ENCODE data around the gene UBTD1. TPM values are rescaled to one million over a fixed set of nuclear protein-coding genes. Genes with fewer than 3 reads are reported as not detected.

UBTD1 gene
- total RNA-seq, 1 experiment from 2014 or later = 19.0 TPM

DNA sequence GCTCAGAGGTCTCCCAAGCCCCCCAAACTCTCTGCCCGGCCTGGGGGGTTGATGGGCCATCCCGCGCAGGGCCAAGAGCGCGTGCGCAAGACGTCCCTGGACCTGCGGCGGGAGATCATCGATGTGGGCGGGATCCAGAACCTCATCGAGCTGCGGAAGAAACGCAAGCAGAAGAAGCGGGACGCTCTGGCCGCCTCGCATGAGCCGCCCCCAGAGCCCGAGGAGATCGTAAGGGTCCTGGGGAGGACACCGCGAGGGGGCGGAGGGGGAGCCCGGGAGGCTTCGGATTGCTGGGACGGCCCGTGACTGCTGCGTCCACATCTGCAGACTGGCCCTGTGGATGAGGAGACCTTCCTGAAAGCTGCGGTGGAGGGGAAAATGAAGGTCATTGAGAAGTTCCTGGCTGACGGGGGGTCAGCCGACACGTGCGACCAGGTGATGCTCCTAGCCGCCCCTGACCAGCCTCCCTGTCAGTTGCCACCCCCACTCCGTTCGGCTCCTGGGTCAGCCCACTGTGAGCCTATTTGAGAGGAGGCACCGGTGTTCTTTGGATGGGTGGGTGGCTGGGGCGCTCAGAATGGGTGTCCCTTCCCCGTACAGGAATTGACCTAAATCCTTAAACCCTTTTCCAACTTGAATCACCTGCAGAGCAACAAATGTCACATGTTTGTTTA is 79.6 kb downstream of the UBTD1 start:
- Histone ChIP-seq H3K79me2 (ENCODE audit: insufficient read depth, low read length) (no peaks in the 10 kb centered on the region), H4K91ac (ENCODE audit: insufficient read length, low read depth, low read length) (no peak overlapping the region), H3K9ac (ENCODE audit: extremely low read depth, insufficient read length, low read length) (no peak overlapping the region), H3K14ac (ENCODE audit: insufficient read depth, low read length) (no peak overlapping the region), H3K4me2 (ENCODE audit: insufficient read depth, insufficient read length, low read length) (no peak overlapping the region), H3K9me3 (ENCODE audit: control insufficient read depth, low read depth, low read length) (no peaks in the 10 kb centered on the region), H4K5ac (ENCODE audit: insufficient read length, low read depth, low read length) (no peak overlapping the region), H3K23me2 (ENCODE audit: insufficient read length, low read depth, low read length, poor library complexity, severe bottlenecking) (no peaks in the 10 kb centered on the region), H3K79me1 (ENCODE audit: insufficient read depth, low read depth, low read length, poor library complexity, severe bottlenecking) (no peaks in the 10 kb centered on the region), H2BK5ac (ENCODE audit: insufficient read length, low read length) (no peak overlapping the region), H4K8ac (replicated peaks; ENCODE audit: insufficient read length, low read depth, low read length) (no peak overlapping the region), H3K27ac (ENCODE audit: insufficient read length, low read depth, low read length) (no peak overlapping the region), H3K4ac (ENCODE audit: low read depth, low read length) (no peak overlapping the region), H2AFZ (ENCODE audit: low read length) (no peak overlapping the region), H2BK12ac (ENCODE audit: insufficient read length, low read depth, low read length) (no peak overlapping the region), H2AK5ac (ENCODE audit: insufficient read length, low read length) (no peak overlapping the region), H3K18ac (ENCODE audit: insufficient read length, low read depth, low read length) (no peak overlapping the region), H2BK15ac (ENCODE audit: low read depth, low read length) (no peak overlapping the region), H3K27me3 (ENCODE audit: insufficient read depth, low read length) (no peaks in the 10 kb centered on the region), H3T11ph (ENCODE audit: low read length) (no peak overlapping the region), H4K20me1 (ENCODE audit: control insufficient read depth, insufficient read depth, insufficient read length) (no peaks in the 10 kb centered on the region), H3K4me1 (ENCODE audit: insufficient read depth, low read length) (no peaks in the 10 kb centered on the region), H3K56ac (ENCODE audit: insufficient read length, low read depth, low read length) (no peak overlapping the region), H3K23ac (ENCODE audit: insufficient read length, low read depth, low read length) (no peak overlapping the region), H2BK120ac (ENCODE audit: low read depth, low read length, poor library complexity, severe bottlenecking) (no peak overlapping the region), H2BK20ac (ENCODE audit: low read depth, low read length, poor library complexity, severe bottlenecking) (no peak overlapping the region)
- TF ChIP-seq, protein P1, sequence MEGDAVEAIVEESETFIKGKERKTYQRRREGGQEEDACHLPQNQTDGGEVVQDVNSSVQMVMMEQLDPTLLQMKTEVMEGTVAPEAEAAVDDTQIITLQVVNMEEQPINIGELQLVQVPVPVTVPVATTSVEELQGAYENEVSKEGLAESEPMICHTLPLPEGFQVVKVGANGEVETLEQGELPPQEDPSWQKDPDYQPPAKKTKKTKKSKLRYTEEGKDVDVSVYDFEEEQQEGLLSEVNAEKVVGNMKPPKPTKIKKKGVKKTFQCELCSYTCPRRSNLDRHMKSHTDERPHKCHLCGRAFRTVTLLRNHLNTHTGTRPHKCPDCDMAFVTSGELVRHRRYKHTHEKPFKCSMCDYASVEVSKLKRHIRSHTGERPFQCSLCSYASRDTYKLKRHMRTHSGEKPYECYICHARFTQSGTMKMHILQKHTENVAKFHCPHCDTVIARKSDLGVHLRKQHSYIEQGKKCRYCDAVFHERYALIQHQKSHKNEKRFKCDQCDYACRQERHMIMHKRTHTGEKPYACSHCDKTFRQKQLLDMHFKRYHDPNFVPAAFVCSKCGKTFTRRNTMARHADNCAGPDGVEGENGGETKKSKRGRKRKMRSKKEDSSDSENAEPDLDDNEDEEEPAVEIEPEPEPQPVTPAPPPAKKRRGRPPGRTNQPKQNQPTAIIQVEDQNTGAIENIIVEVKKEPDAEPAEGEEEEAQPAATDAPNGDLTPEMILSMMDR (conservative IDR thresholded peaks at IDR 0.05) = no peak
- Mint-ChIP-seq H3K9me3 (no peaks in the 10 kb centered on the region), H3K36me3 (ENCODE audit: insufficient read depth in 1 of 3, low read depth in 3 of 3) (no peaks in the 10 kb centered on the region), H3K4me3 (no peak overlapping the region), H3K4me1 (peaks cover 4 to 8% of the 10 kb centered on the region in 2 experiments; a peak in 3 of 4 replicates), H3K27ac (no peak overlapping the region), H3K27me3 (ENCODE audit: low read depth) (peaks cover 2% of the 10 kb centered on the region; the same call in 1 of the 2 replicates)
- DNase-seq = no peak
- WGBS (ENCODE audit: extremely low coverage, insufficient read length, low lambda C conversion rate) = no CpG with 5 or more reads among the region's 40 CpGs
